Breast epithelium (tissue), 3 donors: ENCODE measurements around the gene CACNA1H.

ENCODE experiments used
- CTCF ChIP-seq, 3 donors: fragments of 450-650 bp; IDR thresholded peaks; one replicate each; pipeline ENCODE4 v1.5.1; 2016 to 2017; ENCODE audit warnings: antibody characterized with exemption in 3 of 3, mild to moderate bottlenecking in 3 of 3, moderate library complexity in 3 of 3
- POLR2AphosphoS5 ChIP-seq, 3 donors: sonication (generic); formaldehyde crosslinking; IDR thresholded peaks; one replicate each; pipeline ENCODE4 v1.6.1; 2017; ENCODE audit warnings: antibody characterized with exemption in 3 of 3

- no peak for TF ChIP-seq POLR2AphosphoS5 (IDR thresholded peaks at IDR 0.05)
- no peak for TF ChIP-seq CTCF (IDR thresholded peaks at IDR 0.05)
Measured at GRCh38 chr16:1164382-1164781, 11.5 kb downstream of the CACNA1H start.
